ENCODE data around the gene GRIK3.
"Not testable (repeated sequence)": the region's sequence is repeated elsewhere in the genome, so short reads cannot be mapped to it uniquely, and the experiment has no call there.

GRIK3 gene

DNA sequence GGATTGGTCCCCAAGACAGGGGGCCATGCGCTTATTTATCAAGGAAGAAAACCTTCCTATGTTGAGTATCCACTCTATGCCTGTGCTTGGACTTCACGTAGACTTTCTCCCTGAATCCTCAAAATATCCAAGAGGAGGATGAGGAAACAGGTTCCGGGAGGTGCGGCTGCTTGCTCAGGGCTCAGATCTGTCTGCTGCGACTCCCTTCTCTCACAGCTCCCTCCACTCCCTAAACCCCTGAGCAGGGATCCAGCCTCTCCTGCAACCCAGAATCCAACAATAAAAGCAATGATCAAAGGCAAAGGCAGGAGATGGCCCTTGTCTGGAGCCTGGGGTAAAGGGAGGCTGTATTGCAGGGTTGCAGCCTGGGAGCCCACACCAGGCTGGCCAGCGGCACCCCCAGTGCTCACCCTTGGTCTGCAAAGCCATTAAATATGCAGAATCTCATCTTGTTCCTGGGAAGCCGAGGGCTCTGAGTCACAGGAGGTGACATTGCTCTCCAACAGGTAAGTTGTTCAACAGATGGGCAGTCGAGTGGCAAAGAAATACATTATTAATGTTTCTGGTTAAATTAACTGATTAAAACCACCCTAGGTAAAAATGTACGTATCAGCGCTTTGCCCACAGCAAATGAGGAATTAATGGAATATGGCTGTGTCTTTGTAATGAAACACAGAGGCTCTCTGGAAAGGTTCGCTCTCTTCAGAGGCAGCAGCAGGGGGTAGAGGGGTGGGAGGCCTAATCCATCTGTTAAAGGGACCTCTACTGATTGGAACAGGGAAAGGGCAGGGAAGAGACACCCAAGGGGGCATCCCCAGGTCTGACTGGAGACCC is 111.5 kb downstream of the GRIK3 start:
- DNase-seq (no peak), ATAC-seq (no peak)
- Mint-ChIP-seq H3K27ac (peak overlapping the region in 1 of 2 donors; percentile 50), H3K4me3 (no peak overlapping the region), H3K4me1 (no peaks in the 10 kb centered on the region), H3K9me3 (no peaks in the 10 kb centered on the region), H3K27me3 (peaks cover 24% of the 10 kb centered on the region)

DNA sequence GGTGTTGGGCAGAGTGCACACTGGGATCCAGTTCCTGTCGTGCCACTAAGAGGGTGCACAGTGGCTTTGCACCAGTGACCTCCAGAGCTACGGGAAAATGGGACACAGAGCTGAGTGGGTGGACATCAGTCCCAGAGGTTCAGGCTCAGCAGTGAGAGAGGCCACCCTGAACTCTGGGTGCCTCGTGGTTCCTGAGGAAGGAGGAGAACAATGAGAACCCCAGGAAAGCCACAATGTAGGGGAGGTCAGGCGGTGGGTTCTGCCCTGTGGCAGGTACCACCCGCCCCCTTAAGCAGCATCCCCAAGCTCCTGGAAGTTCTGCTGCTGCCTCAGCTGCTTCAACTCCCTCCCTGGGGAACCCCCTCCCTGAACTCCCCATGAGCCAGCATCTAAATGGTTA is 112.2 kb downstream of the GRIK3 start:
- Mint-ChIP-seq H3K4me3 (no peak overlapping the region), H3K27ac (no peak overlapping the region), H3K27me3 (peaks cover 24% of the 10 kb centered on the region), H3K4me1 (no peaks in the 10 kb centered on the region), H3K9me3 (no peaks in the 10 kb centered on the region)
- DNase-seq, result no peak
- no peak for ATAC-seq

DNA sequence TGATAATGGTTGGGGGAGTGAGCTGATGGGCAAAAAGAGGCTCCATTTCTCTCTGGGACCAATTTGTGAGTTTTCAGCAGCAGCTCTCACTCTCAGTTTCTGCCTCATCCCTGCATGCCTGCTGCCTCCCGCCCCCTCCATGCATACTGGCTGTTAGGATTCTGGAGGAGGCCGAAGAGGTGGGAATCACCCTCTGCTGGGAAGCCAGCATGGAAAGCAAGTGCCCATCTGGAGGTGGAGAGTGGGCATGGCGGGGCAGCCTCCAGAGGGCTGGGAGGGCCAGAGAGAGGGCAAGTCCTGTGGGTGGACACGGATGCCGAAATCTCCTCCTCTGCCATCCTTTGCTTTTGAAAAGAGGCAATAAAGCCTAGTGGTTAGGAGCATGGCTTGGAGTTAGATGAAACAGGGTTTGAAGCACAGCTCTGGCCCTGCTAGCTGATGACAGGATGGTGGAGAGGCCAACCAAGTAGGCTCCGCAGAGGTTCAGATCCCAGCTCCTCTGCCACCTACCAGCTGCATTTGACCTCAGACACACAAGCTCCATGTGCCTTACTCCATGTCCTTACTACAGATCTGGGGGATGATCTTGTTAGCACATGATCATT is 113.4 kb downstream of the GRIK3 start:
- Mint-ChIP-seq H3K9me3 (peaks cover 1 to 2% of the 10 kb centered on the region in 2 donors), H3K27me3 (peaks cover 24% of the 10 kb centered on the region), H3K27ac (no peak overlapping the region), H3K4me3 (no peak overlapping the region), H3K4me1 (no peaks in the 10 kb centered on the region)
- DNase-seq (no peak), ATAC-seq (no peak)

DNA sequence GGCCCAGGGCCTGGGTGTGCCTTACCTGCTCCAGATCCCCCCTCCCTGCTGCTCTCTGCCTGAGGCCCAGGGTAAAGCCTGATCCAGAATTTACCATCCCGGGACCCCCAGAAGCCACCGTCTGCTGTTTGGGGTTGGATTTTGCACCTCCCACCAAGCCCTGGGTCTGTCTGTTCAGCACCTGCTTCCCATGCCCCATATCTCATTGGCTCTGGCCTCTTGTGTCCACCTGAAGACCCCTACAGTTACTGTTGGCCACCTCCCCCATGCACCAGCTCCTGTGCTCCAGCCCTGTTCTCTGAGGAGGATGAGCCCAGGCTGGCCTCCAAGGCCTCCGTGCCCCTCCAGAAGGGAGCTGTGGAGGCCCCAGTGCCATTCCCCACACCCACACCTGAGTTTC is 113.9 kb downstream of the GRIK3 start:
- H3K4me3 Mint-ChIP-seq, result no peak overlapping the region
- peaks cover 24% of the 10 kb centered on the region for H3K27me3 Mint-ChIP-seq
- H3K9me3 Mint-ChIP-seq, result peaks cover 5 to 8% of the 10 kb centered on the region in 2 donors
- peak overlapping the region in 1 of 2 donors; percentile 65 for H3K27ac Mint-ChIP-seq
- no peak for ATAC-seq
- no peaks in the 10 kb centered on the region for H3K4me1 Mint-ChIP-seq
- DNase-seq, result no peak

DNA sequence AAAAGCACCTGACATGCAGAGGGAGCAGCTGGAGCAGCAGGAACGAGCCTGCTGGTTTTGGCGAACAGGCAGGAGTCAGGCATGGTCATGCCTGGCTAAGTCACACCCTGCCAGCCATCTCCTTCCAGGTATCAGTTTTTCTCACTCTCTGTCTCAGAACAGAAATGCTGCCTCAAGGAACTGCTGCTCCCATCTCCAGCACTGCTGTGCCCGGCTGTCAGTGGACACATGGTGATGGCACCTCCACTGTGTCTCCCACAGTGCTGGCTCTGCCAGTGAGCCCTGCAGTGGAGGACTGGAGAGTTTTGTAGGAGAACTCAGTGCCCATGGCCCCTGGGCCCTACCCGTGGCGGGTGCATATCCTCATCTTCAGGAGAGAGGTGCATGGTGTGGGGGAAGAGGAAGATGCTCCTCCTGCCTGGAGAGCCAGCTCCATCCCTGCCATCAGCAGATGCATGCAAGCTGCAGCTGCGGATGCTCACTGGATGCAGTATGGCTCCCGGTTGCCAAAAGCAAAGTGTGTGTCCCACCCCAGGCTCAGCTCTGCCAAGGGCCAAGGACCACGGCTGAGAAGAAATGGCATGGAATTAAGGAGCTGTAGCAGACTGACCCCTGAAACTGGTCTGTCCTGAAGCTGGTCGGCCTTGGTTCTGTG is 114.7 kb downstream of the GRIK3 start:
- ATAC-seq, result no peak
- Mint-ChIP-seq H3K4me1 (no peaks in the 10 kb centered on the region), H3K4me3 (no peak overlapping the region), H3K27me3 (peaks cover 24% of the 10 kb centered on the region), H3K27ac (no peak overlapping the region), H3K9me3 (peaks cover 5 to 8% of the 10 kb centered on the region in 2 donors)
- no peak for DNase-seq

DNA sequence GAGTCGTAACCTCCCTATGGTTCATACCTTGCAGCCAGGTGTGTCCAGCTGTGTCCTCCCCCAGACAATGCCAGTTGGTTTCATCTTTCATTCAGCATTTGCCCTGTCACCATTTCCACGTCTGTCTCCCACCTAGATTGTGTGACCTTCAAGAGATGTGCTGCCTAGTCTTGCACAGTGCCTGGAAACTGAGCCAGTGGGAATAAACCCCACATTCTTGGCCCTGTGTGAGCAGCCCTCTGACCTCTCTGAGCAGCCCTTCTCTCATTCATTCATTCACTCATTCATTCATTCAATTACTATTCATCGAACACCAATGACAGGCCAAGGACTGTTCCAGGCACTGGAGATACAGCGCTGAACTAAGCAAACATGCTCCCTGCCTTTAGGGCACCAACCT is 115.7 kb downstream of the GRIK3 start:
- ATAC-seq, result no peak
- Mint-ChIP-seq H3K27ac (no peak overlapping the region), H3K27me3 (peaks cover 33% of the 10 kb centered on the region), H3K4me1 (no peaks in the 10 kb centered on the region), H3K4me3 (no peak overlapping the region), H3K9me3 (peaks cover 5 to 8% of the 10 kb centered on the region in 2 donors)
- DNase-seq, result no peak

DNA sequence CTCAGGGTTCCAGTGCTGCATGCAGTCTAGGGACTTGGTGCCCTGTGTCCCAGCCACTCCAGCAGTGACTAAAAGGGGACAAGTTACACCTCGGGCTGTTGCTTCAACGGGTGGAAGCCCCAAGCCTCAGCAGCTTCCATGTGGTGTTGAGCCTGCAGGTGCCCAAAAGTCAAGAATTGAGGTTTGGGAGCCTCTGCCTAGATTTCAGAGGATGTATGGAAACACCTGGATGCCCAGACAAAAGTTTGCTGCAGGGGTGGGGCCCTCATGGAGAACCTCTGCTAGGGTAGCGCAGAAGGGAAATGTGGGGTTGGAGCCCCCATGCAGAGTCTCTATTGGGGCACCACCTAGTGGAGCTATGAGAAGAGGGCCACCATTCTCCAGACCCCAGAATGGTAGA is 117.8 kb downstream of the GRIK3 start:
- H3K4me1 Mint-ChIP-seq, H3K27ac Mint-ChIP-seq, DNase-seq, H3K9me3 Mint-ChIP-seq, ATAC-seq, H3K4me3 Mint-ChIP-seq: not testable (repeated sequence)
- H3K27me3 Mint-ChIP-seq, result peaks cover 21% of the 10 kb centered on the region

DNA sequence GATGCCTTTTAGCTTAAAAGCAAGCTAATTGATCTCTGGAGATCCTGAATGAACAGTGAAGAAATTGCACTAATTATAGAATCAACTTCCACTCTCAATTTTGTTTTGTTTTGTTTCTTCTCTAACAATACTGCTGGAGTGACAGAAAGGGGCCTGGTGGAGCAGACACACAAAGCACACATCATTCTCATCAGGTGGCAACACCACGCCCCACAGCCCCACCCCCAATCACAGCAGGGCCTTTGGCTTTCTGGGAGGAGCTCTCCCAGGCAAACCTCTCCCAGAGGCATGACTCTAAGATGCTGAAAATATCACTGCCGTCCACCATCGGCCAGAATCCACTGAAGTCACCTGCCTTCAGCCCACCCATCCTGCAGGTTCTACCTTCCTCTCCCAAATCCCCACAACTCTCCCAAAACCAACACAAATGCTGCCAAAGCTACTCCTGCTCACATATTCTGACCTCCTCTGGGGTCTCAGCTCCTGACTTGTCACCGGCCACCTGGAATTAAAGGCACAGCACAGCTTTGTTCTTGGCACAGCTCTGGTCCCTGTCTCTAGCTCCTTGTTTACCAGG is 120.7 kb downstream of the GRIK3 start:
- H3K27me3 Mint-ChIP-seq, result peaks cover 12% of the 10 kb centered on the region
- H3K27ac Mint-ChIP-seq, result peak overlapping the region in 1 of 2 donors; percentile 22
- H3K9me3 Mint-ChIP-seq, result peaks cover 5 to 8% of the 10 kb centered on the region in 2 donors

DNA sequence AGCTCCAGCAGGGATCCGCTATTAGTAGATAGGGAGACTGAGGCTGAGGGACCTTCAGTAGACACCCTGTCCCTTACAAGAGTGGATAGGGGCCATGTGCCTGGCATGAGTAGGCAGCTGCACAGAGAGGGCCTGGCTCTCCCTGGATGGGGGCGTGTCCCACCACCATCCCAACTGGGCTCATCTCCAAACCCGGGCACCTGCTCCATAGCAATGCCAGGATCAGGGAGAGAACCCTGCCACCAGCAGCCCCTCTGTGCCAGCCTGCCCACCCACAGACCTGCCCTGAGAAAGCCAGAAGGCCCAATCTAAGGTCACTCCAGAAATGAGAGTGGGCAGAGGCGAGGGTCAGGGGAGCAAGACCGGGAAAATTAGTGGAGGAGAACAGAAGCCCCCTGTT is 121.3 kb downstream of the GRIK3 start:
- ATAC-seq (no peak), DNase-seq (no peak)
- H3K27ac Mint-ChIP-seq, result no peak overlapping the region
- peaks cover 5 to 8% of the 10 kb centered on the region in 2 donors for H3K9me3 Mint-ChIP-seq
- no peaks in the 10 kb centered on the region for H3K4me1 Mint-ChIP-seq
- H3K27me3 Mint-ChIP-seq, result peaks cover 12% of the 10 kb centered on the region
- no peak overlapping the region for H3K4me3 Mint-ChIP-seq

More for the DNA sequence above, 120.7 kb downstream of the GRIK3 start:
- no peak for ATAC-seq
- Mint-ChIP-seq H3K4me1 (no peaks in the 10 kb centered on the region), H3K4me3 (no peak overlapping the region)
- DNase-seq, result no peak

DNA sequence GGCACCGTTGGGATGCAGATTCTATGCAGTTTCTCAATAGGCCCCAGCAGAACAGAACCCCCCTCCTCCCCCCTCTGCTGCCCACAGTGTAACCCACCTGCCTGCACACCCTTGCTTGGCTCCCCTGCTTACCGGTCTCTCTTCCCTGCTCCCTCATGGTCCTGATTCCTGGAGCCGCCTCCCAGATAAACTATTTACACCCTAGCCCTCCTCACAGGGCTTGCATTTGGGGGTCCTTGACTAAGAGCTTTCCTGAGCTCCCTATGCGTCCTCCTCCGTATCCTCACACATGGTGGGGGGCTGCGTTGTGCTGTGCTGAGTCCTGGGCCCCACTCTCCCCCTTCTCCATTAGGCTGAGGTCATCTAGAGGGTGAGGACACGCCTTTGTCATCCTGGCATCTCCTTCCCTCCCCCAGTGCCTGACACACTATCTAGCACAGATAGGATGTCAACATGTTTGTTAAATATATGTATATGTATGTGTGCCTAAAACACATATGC is 121.9 kb downstream of the GRIK3 start:
- DNase-seq, result no peak
- Mint-ChIP-seq H3K4me1 (no peaks in the 10 kb centered on the region), H3K27me3 (peaks cover 12% of the 10 kb centered on the region), H3K27ac (no peak overlapping the region), H3K4me3 (no peak overlapping the region), H3K9me3 (peaks cover 5 to 8% of the 10 kb centered on the region in 2 donors)
- ATAC-seq, result no peak

DNA sequence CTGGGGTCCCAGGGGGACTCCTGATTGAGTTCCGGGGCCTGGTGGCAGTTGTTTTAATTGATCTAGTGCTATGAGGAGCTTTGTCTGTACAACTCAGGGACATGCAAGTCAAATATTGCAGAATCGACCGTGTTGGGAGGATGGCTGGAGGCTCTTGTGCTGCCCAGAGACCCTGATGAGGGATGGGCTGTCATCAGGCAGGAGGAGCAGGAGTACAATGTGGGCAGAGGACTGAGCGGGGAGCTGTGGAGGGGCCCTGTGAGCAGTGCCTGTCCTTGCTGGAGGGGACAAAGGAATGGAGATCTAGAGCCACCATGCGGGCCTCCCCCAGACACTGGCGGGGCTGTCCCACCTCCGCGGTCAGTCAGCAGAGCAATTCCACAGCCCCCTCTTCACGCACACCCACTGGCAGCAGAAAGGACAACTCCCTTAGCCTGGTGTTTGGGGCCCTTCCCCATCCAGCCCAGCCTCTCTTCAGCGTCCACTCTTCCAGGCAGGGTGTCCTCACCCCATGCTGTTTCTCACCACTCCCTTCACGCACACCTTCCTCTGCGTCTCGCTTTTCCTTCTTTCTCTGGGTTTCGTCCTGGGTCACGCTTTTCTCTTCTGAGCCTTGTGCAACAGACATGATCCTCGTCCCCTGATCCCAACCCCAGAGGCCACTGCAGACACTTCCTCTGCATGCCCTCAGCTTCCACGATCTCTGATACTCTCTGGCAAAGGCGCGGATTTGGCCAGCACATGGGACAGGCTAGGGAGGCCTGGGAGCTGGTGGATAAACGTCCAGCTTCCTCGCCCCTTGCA is 122.6 kb downstream of the GRIK3 start:
- H3K4me3 Mint-ChIP-seq, result no peak overlapping the region
- peak overlapping the region; percentile 77 to 93 for H3K27ac Mint-ChIP-seq
- no peak for DNase-seq
- ATAC-seq, result no peak
- H3K27me3 Mint-ChIP-seq, result peaks cover 12% of the 10 kb centered on the region
- peaks cover 5 to 8% of the 10 kb centered on the region in 2 donors for H3K9me3 Mint-ChIP-seq
- no peaks in the 10 kb centered on the region for H3K4me1 Mint-ChIP-seq

DNA sequence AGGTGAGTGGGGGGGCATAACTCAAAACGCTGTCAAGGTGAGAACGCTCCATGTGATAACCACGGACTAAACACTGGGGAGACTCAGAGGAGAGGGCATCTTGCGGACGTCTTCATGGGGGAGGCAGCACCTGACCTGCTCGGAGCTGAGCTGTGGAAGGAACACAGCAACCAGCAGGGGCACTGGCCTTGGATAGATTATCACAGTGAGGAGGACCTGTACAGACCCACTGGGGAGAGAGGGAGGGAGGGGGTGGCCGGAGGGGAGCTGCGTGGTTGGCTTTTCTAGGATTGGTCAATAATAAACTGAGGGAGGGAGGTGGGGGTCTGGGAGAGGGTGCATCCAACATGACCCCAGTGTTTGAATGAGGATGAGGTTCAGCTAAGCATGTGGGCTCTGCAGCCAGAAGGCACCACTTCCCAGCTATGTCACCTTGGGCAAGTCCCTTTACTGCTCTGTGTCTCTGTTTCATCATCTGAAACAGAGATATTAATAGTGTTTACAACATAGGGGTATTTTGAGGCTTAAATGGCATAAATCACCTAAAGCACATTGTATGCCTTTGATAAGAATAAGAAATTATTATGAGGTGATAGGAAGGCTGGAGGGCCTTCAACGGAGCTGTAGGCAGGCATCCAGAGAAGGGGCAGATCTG is 123.3 kb downstream of the GRIK3 start:
- Mint-ChIP-seq H3K27ac (peak overlapping the region in 1 of 2 donors; percentile 93), H3K4me1 (no peaks in the 10 kb centered on the region), H3K27me3 (peaks cover 12% of the 10 kb centered on the region), H3K9me3 (peaks cover 5 to 7% of the 10 kb centered on the region in 2 donors), H3K4me3 (no peak overlapping the region)
- ATAC-seq (no peak), DNase-seq (no peak)

DNA sequence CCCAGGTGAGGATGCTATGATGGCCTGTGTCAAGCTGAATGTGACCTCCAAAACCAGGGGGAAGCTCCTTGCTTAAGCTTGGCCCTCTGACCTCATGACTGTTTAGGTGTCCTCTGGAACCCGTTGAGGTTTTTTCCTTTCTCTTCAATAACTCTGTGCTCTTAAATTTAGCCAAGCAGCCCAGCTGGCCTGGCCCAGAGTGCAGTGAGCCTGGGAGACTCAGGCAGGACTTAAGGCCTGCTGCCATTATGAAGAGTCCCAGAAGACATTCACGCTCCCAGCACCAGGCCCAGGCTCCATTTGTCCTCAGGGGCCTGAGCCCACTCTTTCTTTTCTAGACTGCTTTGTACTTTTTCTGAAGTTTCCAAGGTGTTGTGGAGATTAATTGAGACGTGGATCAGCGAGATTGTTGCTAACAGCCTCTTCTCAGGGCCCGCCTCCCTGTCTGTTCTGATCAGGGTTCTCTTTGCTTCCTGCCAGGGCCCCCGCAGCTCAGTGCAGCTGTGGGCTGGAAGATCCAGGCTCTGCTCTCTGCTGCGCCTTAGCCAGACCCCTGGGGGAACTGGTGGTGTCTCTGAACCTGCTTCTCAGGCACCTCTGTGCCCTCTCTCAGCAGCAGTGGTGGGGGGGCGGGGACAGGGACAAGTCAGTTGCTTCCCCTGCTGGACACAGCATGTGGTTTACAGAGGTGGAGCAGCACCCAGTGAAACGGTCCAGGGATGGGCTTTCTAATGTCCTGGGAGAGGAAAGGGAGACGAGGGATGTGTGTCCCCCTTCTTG is 124.2 kb downstream of the GRIK3 start:
- ATAC-seq, result no peak
- H3K4me3 Mint-ChIP-seq, result no peak overlapping the region
- H3K27me3 Mint-ChIP-seq, result peaks cover 12% of the 10 kb centered on the region
- no peak overlapping the region for H3K27ac Mint-ChIP-seq
- no peaks in the 10 kb centered on the region for H3K9me3 Mint-ChIP-seq
- no peak for DNase-seq
- no peaks in the 10 kb centered on the region for H3K4me1 Mint-ChIP-seq

DNA sequence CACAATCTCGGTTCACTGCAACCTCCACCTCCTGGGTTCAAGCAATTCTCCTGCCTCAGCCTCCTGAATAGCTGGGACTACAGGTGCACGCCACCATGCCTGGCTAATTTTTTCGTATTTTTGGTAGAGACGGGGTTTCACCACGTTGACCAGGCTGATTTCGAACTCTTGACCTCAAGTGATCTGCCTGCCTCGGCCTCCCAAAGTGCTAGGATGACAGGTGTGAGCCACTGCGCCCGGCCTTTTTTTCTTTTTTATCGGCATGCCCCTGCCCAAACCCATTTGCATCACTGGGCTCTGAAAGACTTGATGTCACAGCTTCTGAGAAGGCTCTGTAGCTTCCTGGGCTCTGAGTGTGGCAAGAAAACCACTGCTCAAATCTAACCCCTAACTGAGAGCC is 125.0 kb downstream of the GRIK3 start:
- not testable (repeated sequence) for H3K4me1 Mint-ChIP-seq, ATAC-seq, H3K9me3 Mint-ChIP-seq, H3K4me3 Mint-ChIP-seq, H3K27ac Mint-ChIP-seq, DNase-seq
- peaks cover 11% of the 10 kb centered on the region for H3K27me3 Mint-ChIP-seq
